Measurements from ENCODE around the gene ETS1.

- TF ChIP-seq EZH2 (IDR thresholded peaks at IDR 0.05) (no peak), POLR2AphosphoS5 (IDR thresholded peaks at IDR 0.05; ENCODE audit: borderline replicate concordance, low read depth, low read length) (no peak)
These were observed 55.8 kb downstream of the ETS1 start for GRCh38 chr11:128531588-128531987.

Measured in SK-N-MC (cell line).